A673 (cell line): ENCODE data around the gene SLFN13. TPM values are rescaled to one million over a fixed set of nuclear protein-coding genes. Genes with fewer than 3 reads are reported as not detected.
"Not testable (repeated sequence)": the region's sequence is repeated elsewhere in the genome, so short reads cannot be mapped to it uniquely, and the experiment has no call there.

Experiments
- BruUV-seq: library from RNA; stranded (reverse); fragments of 400-500 nt; replicated peaks from 2 replicates; lab custom pipeline; 2021; lab: Mats Ljungman, UMichigan
- CTCF ChIA-PET: fragments of 300-600 bp; sonication (Branson Sonifier 250); formaldehyde crosslinking; loops from one replicate; lab custom pipeline; 2022; ENCODE audit warnings: antibody characterized with exemption; lab: Charles Lee
- POLR2A ChIA-PET: fragments of 300-600 bp; sonication (Branson Sonifier 250); formaldehyde crosslinking; loops from one replicate; lab custom pipeline; 2022; ENCODE audit warnings: antibody characterized with exemption; ENCODE audit not compliant: low non-redundant PET; lab: Charles Lee
- DNase-seq: peaks from one replicate; pipeline ENCODE4 v3.0.0-alpha.2; 2015; ENCODE audit warnings: low spot score
- H3K27ac ChIP-seq: fragments of 200-600 bp; sonication (generic); 2 replicates; pipeline ENCODE4 v1.5.1; 2016; ENCODE audit warnings: mixed run types, low read depth, mild to moderate bottlenecking, mixed read lengths, antibody characterized with exemption, low read length; ENCODE audit not compliant: poor library complexity, severe bottlenecking
- H3K27me3 ChIP-seq: fragments of 200-600 bp; sonication (generic); replicated peaks from 2 replicates; pipeline ENCODE4 v1.6.1; 2017; ENCODE audit warnings: mixed run types, low read depth, mild to moderate bottlenecking, mixed read lengths, antibody characterized with exemption, low read length; ENCODE audit not compliant: insufficient read depth, poor library complexity
- H3K36me3 ChIP-seq: fragments of 200-600 bp; sonication (generic); 2 replicates; pipeline ENCODE4 v1.6.1; 2016; ENCODE audit warnings: mixed run types, mild to moderate bottlenecking, mixed read lengths, antibody characterized with exemption, low read length; ENCODE audit not compliant: insufficient read depth, poor library complexity, severe bottlenecking
- H3K4me1 ChIP-seq: fragments of 200-600 bp; sonication (generic); 2 replicates; pipeline ENCODE4 v1.6.1; 2017; ENCODE audit warnings: mixed run types, mild to moderate bottlenecking, mixed read lengths, antibody characterized with exemption, low read length; ENCODE audit not compliant: insufficient read depth, poor library complexity, severe bottlenecking
- H3K4me3 ChIP-seq: fragments of 200-600 bp; sonication (generic); 2 replicates; pipeline ENCODE4 v1.5.1; 2016; ENCODE audit warnings: low read depth, mixed run types, mild to moderate bottlenecking, mixed read lengths, low read length; ENCODE audit not compliant: poor library complexity, severe bottlenecking
- H3K9me3 ChIP-seq: fragments of 200-600 bp; sonication (generic); 2 replicates; pipeline ENCODE4 v1.6.1; 2016; ENCODE audit warnings: mixed run types, low read depth, mild to moderate bottlenecking, mixed read lengths, antibody characterized with exemption, low read length; ENCODE audit not compliant: poor library complexity, severe bottlenecking
- CTCF ChIP-seq: fragments of 300-800, 200-600 bp; sonication (generic); conservative IDR thresholded peaks from 2 replicates; pipeline ENCODE4 v1.5.1; 2017; ENCODE audit warnings: low read depth, mild to moderate bottlenecking, antibody characterized with exemption, low read length, moderate library complexity, mixed read lengths
- EZH2 ChIP-seq: fragments of 200-600 bp; sonication (generic); IDR thresholded peaks from 2 replicates; pipeline ENCODE4 v1.6.1; 2017; ENCODE audit warnings: borderline replicate concordance, low read depth, mild to moderate bottlenecking, mixed read lengths, antibody characterized with exemption, low read length; ENCODE audit not compliant: poor library complexity, severe bottlenecking
- intact Hi-C: fragments of 100-400 bp; cut with micrococcal nuclease; formaldehyde crosslinking; loops from one replicate; pipeline ENCODE4 v1.10.0; 2022; ENCODE audit not compliant: unreplicated experiment
- total RNA-seq: library from RNA; stranded (reverse); gene quantifications from 2 replicates; pipeline ENCODE4 v1.2.3, GENCODE V29; 2021

Gene SLFN13
- total RNA-seq, 1 experiment from 2014 or later: 34.0 TPM

GRCh38 chr17:35416659-35417058 is 31.9 kb downstream of the SLFN13 start:
- TF ChIP-seq CTCF (no peak), EZH2 (no peak)
- BruUV-seq: no TSS peak
- no peak for DNase-seq
- H3K4me1 ChIP-seq: no peaks in the 10 kb centered on the region
- H3K9me3 ChIP-seq: no peaks in the 10 kb centered on the region
- CTCF ChIA-PET: no interaction called here
- POLR2A ChIA-PET: no interaction called here
- no peaks in the 10 kb centered on the region for H3K27me3 ChIP-seq
- H3K4me3 ChIP-seq: no peak overlapping the region
- no peak overlapping the region for H3K27ac ChIP-seq
- intact Hi-C loops: no loop called here
- no peaks in the 10 kb centered on the region for H3K36me3 ChIP-seq

GRCh38 chr17:35414707-35415106 is 33.9 kb downstream of the SLFN13 start:
- H3K9me3 ChIP-seq, H3K27me3 ChIP-seq, BruUV-seq, H3K36me3 ChIP-seq, DNase-seq, H3K27ac ChIP-seq, H3K4me3 ChIP-seq, intact Hi-C loops, CTCF ChIA-PET, H3K4me1 ChIP-seq, POLR2A ChIA-PET: not testable (repeated sequence)

- CTCF ChIA-PET: no interaction called here
- TF ChIP-seq CTCF (no peak), EZH2 (no peak)
- no peaks in the 10 kb centered on the region for H3K27me3 ChIP-seq
- no peak overlapping the region for H3K27ac ChIP-seq
- POLR2A ChIA-PET: no interaction called here
- BruUV-seq: no TSS peak
- intact Hi-C loops: no loop called here
- H3K4me1 ChIP-seq: no peaks in the 10 kb centered on the region
- no peaks in the 10 kb centered on the region for H3K36me3 ChIP-seq
- no peak for DNase-seq
- no peak overlapping the region for H3K4me3 ChIP-seq
- no peaks in the 10 kb centered on the region for H3K9me3 ChIP-seq
These were observed 34.3 kb downstream of the SLFN13 start for GRCh38 chr17:35414247-35414646.

- Histone ChIP-seq H3K4me1 (no peaks in the 10 kb centered on the region), H3K27ac (no peak overlapping the region), H3K36me3 (no peaks in the 10 kb centered on the region), H3K4me3 (no peak overlapping the region), H3K27me3 (no peaks in the 10 kb centered on the region), H3K9me3 (no peaks in the 10 kb centered on the region)
- intact Hi-C loops: no loop called here
- TF ChIP-seq CTCF (no peak), EZH2 (no peak)
- no TSS peak for BruUV-seq
- no peak for DNase-seq
- ChIA-PET CTCF (no interaction called here), POLR2A (no interaction called here)
These were observed 41.0 kb downstream of the SLFN13 start for GRCh38 chr17:35407531-35407930.
